Aorta (tissue), 5 donors: ENCODE data around the gene DDR2. TPM values are rescaled to one million over a fixed set of nuclear protein-coding genes. Genes with fewer than 3 reads are reported as not detected.
"Not testable (repeated sequence)": the region's sequence is repeated elsewhere in the genome, so short reads cannot be mapped to it uniquely, and the experiment has no call there.

Source experiments
- ATAC-seq: fragments of 200-7000 bp; cut with Tn5 transposase; one replicate; pipeline ENCODE4 v1.9.1; 2022; ENCODE audit warnings: moderate library complexity; ENCODE audit not compliant: low FRiP score
- DNase-seq, 2 donors: peaks; one replicate each; pipeline ENCODE4 v3.0.0-alpha.2; 2020
- H3K27ac ChIP-seq, 2 donors: one replicate each; pipeline ENCODE4 v1.5.1; 2013; ENCODE audit warnings: low read length in 2 of 2, mild to moderate bottlenecking in 2 of 2, moderate library complexity in 2 of 2, control low read depth in 1 of 2, inconsistent platforms in 1 of 2, low read depth in 1 of 2
- H3K27me3 ChIP-seq, 2 donors: one replicate each; pipeline ENCODE4 v1.6.1; 2013; ENCODE audit warnings: control low read depth in 1 of 2, low read length in 1 of 2, mild to moderate bottlenecking in 1 of 2, moderate library complexity in 1 of 2; ENCODE audit not compliant: insufficient read depth in 2 of 2, control insufficient read depth in 1 of 2
- H3K36me3 ChIP-seq, 2 donors: one replicate each; pipeline ENCODE4 v1.6.1; 2013; ENCODE audit warnings: control low read depth in 1 of 2, low read length in 1 of 2, mild to moderate bottlenecking in 1 of 2; ENCODE audit not compliant: insufficient read depth in 2 of 2, control insufficient read depth in 1 of 2
- H3K4me1 ChIP-seq, 2 donors: one replicate each; pipeline ENCODE4 v1.6.1; 2013; ENCODE audit warnings: low read length in 2 of 2, control low read depth in 1 of 2, mild to moderate bottlenecking in 1 of 2, moderate library complexity in 1 of 2; ENCODE audit not compliant: insufficient read depth in 2 of 2, control insufficient read depth in 1 of 2
- H3K4me3 ChIP-seq, 2 donors: one replicate each; pipeline ENCODE4 v1.5.1; 2013; ENCODE audit warnings: low read length in 2 of 2, control low read depth in 1 of 2, mild to moderate bottlenecking in 1 of 2
- H3K9me3 ChIP-seq: one replicate; pipeline ENCODE4 v1.6.1; 2013; ENCODE audit warnings: mild to moderate bottlenecking, low read length; ENCODE audit not compliant: control insufficient read depth
- WGBS, 2 donors: extraction: QIAGEN DNeasy Blood & Tissue Kit; methylation state at CpG; one replicate each; pipeline ENCODE4 v1.1.7; 2013; 5-methylcytosine and 5-hydroxymethylcytosine counted together
- intact Hi-C, 2 donors: fragments of 100-400 bp; cut with DNase I; formaldehyde crosslinking; loops; one replicate each; pipeline versions ENCODE4 v1.14.2 to v1.15.0; 2022
- polyA plus RNA-seq, 2 donors: library from polyadenylated mRNA; stranded (reverse); fragments of 200-250 nt; gene quantifications; one replicate each; pipeline ENCODE4 v1.2.3, GENCODE V29; 2013
- total RNA-seq, 2 donors: library from RNA; stranded (reverse); fragmentation: NEBNext Ultra II Directional; extraction: Animal tissue kit (Norgen Biotek cat#: 25700); gene quantifications; one replicate each; pipeline ENCODE4 v1.2.1, GENCODE V29; 2021
- donor health status: healthy with polysubstance abuse.
- donor health status: Bipolar disorder and iron deficiency.
- donor health status: DM: no; HTN: no; CAD: no.
- donor health status: DM: no; HTN: no; CAD: no.
- donor health status: DM: yes; HTN: yes; CAD: no.

The DDR2 gene
- total and polyA plus RNA-seq, 4 donors, result 24.8 to 146 (median 76.5) TPM

DNA sequence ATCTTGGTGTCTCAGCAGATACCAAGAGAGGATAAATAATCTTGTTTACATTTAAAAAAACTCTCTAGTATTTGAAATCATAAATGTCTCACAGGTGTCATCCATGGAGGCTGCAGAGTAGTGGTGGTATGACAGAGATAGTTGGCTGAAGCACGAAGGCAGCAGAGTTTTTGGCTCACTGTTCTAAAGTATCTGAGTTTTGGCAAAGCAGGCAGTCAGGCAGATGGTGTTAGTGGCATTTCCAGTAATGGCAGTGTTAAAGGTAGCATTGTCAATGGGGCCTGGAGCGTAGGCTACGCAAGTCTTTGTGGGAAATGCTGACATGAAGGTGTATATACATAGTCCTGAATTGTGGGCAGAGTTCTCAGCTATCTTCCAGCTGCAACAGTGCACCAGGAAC is 89.8 kb downstream of the DDR2 start:
- no peak overlapping the region for H3K4me3 ChIP-seq
- peaks cover 0 to 12% of the 10 kb centered on the region in 2 donors for H3K4me1 ChIP-seq
- ATAC-seq (no peak), DNase-seq (no peak)
- H3K27me3 ChIP-seq, result no peaks in the 10 kb centered on the region
- H3K36me3 ChIP-seq, result no peaks in the 10 kb centered on the region
- 88 to 89% methylated on average over 3 of the region's 3 CpGs for WGBS, 2 donors
- no peaks in the 10 kb centered on the region for H3K9me3 ChIP-seq
- intact Hi-C loops, result no loop called here
- H3K27ac ChIP-seq, result no peak overlapping the region

DNA sequence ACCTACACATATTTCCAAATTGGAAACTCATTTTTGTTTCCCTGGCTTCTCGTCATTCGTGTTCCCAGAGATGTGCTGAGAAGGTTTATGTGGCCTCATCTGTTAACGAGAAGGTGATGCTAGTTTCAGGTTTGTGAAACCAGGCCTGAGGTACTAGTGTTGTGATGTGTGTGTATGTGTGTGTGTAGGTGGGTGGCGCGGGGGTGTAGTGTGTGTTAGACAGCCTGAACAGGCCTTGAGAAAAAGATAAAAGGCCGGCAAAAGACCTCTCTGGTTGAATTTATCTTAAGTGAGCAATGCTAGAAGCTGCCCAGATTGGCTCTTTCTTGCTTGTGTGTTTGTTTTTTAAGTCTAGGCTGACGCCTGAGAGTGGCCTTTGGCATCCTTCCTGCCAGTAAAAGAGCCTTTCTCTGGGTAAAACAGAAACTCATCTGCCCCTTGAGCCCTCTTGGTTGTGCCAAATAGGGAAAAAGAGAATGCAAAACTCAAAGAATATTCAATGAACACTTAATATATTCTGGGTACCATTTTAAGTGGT is 92.4 kb downstream of the DDR2 start:
- no peaks in the 10 kb centered on the region for H3K36me3 ChIP-seq

DNA sequence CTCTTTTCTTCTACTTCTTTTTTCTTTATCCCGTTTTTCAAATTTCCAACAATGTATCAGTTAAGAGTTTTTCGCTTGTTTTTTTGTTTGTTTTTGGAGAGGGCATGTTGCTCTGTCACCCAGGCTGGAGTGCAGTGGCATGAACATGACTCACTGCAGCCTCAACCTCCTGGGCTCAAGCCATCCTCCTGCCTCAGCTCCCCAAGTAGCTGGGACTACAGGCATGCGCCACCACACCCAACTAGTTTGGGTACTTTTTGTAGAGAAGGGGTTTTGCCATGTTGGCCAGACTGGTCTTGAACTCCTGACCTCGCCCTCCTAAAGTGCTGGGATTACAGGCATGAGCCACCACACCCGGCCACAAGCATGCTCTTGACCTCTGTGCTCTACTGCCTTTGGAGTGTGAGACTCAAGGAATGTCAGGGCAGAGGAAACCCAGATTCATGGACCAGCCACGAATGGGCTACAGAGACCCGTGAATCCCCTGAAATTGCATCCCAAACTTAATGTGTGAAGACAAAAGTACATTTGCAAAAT is 93.1 kb downstream of the DDR2 start:
- Histone ChIP-seq H3K4me3 (no peak overlapping the region), H3K4me1 (peaks cover 0 to 9% of the 10 kb centered on the region in 2 donors), H3K27me3 (no peaks in the 10 kb centered on the region), H3K36me3 (no peaks in the 10 kb centered on the region), H3K27ac (no peak overlapping the region), H3K9me3 (no peaks in the 10 kb centered on the region)
- DNase-seq (peak in 1 of 2 donors; percentile 46), ATAC-seq (peak; percentile 41)
- 83 to 84% methylated on average over 7 of the region's 7 CpGs for WGBS, 2 donors
- intact Hi-C loops, result no loop called here

More for the DNA sequence above, 92.4 kb downstream of the DDR2 start:
- intact Hi-C loops, result no loop called here
- ATAC-seq (peak; percentile 31), DNase-seq (no peak)
- no peak overlapping the region for H3K27ac ChIP-seq
- H3K27me3 ChIP-seq, result no peaks in the 10 kb centered on the region
- H3K4me1 ChIP-seq, result peaks cover 0 to 11% of the 10 kb centered on the region in 2 donors
- H3K4me3 ChIP-seq, result no peak overlapping the region
- H3K9me3 ChIP-seq, result no peaks in the 10 kb centered on the region
- WGBS, 2 donors, result 70% methylated on average over 7 of the region's 7 CpGs

DNA sequence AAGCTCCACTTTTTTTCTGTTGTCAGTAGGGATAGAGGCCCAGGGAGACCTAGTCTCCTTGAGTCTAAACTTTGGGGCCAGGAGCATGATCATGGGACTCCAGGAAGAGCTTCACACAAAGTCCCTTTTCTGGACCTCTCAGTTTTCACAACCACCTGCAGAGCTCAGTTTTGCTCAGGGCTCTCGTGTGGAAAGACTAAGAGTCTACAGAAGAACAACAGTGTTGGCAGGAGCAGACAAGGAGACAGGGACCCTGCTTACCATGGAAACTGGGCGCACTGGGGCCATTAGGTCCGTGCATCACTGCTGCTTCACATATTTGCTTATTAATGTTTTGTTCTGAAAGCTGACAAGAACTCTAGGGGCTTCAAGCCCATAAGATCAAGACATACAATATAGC is 94.3 kb downstream of the DDR2 start:
- Histone ChIP-seq H3K4me3 (no peak overlapping the region), H3K27ac (no peak overlapping the region), H3K36me3 (no peaks in the 10 kb centered on the region), H3K27me3 (no peaks in the 10 kb centered on the region), H3K9me3 (no peaks in the 10 kb centered on the region), H3K4me1 (peaks cover 0 to under 1% of the 10 kb centered on the region in 2 donors)
- intact Hi-C loops, result no loop called here
- WGBS, 2 donors, result 85 to 87% methylated on average over 3 of the region's 3 CpGs
- ATAC-seq (peak; percentile 36), DNase-seq (no peak)

DNA sequence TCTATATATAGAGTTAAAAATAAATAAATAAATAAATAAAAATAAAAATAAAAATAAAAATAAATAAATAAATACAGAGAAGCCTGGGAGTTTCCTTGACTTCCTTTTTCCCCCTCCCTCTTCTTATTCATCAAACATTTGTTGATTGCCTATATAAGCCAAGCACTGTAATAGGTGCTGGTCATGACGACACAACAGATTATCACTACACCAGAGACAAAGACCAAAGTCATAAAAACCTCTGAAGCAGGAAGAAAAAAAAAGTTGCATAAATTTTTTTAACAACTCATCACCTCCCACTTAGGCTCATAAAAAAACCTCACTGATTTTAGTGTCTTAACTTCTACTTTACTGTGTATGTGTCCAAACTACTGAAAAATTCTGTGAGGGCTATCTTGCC is 95.2 kb downstream of the DDR2 start:
- H3K27me3 ChIP-seq, H3K9me3 ChIP-seq, H3K4me1 ChIP-seq, intact Hi-C loops, ATAC-seq, H3K27ac ChIP-seq, DNase-seq, H3K36me3 ChIP-seq, H3K4me3 ChIP-seq: not testable (repeated sequence)
- WGBS, 2 donors, result no CpG with 5 or more reads among the region's 1 CpG

DNA sequence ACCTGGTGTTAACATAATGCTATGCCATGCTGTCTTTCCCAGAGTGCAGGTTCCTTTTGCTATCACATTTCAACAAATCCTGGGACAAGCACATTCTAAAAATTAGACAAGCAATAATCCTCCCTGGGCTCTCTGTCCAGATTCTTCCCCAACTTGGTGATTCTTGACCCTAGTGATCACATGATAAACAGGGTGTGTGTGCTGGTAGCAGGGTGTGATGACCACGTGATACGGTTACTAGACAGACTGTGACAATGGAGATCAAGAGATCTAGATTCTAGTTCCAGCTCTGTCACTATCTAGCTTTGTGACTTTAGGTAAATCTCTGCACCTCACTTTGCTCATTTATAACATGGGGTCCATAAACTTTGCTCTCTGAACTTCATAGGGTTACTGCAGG is 96.3 kb downstream of the DDR2 start:
- intact Hi-C loops, result no loop called here
- no peak for ATAC-seq
- Histone ChIP-seq H3K36me3 (no peaks in the 10 kb centered on the region), H3K4me3 (no peak overlapping the region), H3K27me3 (no peaks in the 10 kb centered on the region), H3K4me1 (peaks cover 2 to 17% of the 10 kb centered on the region in 2 donors), H3K27ac (no peak overlapping the region), H3K9me3 (no peaks in the 10 kb centered on the region)
- no peak for DNase-seq
- WGBS, 2 donors, result 94 to 98% methylated on average over 2 of the region's 2 CpGs

DNA sequence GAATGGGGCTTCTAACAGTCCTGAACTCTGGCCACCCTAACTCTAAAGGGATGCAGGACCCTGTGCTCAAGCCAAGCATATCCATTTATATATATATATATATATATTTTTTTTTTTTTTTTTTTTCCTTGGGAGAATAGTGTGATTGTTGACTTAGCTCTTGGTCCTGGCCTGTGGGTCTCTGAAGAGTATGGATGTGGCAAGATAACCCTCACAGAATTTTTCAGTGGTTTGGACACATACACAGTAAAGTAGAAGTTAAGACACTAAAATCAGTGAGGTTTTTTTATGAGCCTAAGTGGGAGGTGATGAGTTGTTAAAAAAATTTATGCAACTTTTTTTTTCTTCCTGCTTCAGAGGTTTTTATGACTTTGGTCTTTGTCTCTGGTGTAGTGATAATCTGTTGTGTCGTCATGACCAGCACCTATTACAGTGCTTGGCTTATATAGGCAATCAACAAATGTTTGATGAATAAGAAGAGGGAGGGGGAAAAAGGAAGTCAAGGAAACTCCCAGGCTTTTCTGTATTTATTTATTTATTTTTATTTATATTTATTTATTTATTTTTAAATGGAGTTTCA is 97.0 kb downstream of the DDR2 start:
- DNase-seq, H3K9me3 ChIP-seq, H3K4me3 ChIP-seq, H3K27me3 ChIP-seq, ATAC-seq, H3K36me3 ChIP-seq, H3K27ac ChIP-seq, intact Hi-C loops: not testable (repeated sequence)
- no CpG with 5 or more reads among the region's 1 CpG for WGBS, 2 donors
- H3K4me1 ChIP-seq, result peaks cover 2 to 18% of the 10 kb centered on the region in 2 donors

DNA sequence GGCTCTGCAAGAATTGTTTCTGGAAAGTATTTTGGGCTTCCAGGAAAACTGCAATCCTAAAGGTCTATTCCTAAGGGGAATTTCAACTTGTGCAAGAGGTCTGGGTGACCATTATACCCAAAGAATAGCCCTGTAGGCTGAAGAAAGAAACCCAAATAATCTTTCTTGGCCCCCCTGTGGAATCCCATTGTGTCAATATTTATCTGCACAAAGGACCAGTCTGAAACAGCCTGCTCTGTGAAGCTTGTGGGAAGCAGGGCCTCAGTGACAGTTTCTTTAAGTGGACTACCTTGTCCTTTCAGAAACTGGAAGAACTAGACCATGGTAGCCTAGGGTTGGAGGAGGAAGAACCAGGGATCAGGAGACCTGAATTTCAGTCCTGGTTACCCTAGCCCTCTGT is 99.8 kb downstream of the DDR2 start:
- H3K27ac ChIP-seq, result peak overlapping the region; percentile 81 to 95

More for the DNA sequence above, 99.8 kb downstream of the DDR2 start:
- Histone ChIP-seq H3K4me1 (peaks cover 2 to 23% of the 10 kb centered on the region in 2 donors), H3K9me3 (no peaks in the 10 kb centered on the region), H3K36me3 (no peaks in the 10 kb centered on the region), H3K4me3 (no peak overlapping the region), H3K27me3 (no peaks in the 10 kb centered on the region)
- ATAC-seq, result no peak
- intact Hi-C loops, result loop anchor here in 1 of 2 donors (5.0 kb wide), 2 partner anchors 55 to 100 kb away; partner anchors contain the start of gene DDR2
- DNase-seq, result no peak
